Hair follicle dermal papilla cell (primary cell): ENCODE measurements around the gene SLC39A5. TPM values are rescaled to one million over a fixed set of nuclear protein-coding genes. Genes with fewer than 3 reads are reported as not detected.

ENCODE experiments used
- total RNA-seq: library from RNA; depleted of rRNA; stranded (reverse); fragments of >200 nt; gene quantifications from 2 replicates; pipeline ENCODE4 v1.2.3, GENCODE V29; 2012

SLC39A5 gene, protein sequence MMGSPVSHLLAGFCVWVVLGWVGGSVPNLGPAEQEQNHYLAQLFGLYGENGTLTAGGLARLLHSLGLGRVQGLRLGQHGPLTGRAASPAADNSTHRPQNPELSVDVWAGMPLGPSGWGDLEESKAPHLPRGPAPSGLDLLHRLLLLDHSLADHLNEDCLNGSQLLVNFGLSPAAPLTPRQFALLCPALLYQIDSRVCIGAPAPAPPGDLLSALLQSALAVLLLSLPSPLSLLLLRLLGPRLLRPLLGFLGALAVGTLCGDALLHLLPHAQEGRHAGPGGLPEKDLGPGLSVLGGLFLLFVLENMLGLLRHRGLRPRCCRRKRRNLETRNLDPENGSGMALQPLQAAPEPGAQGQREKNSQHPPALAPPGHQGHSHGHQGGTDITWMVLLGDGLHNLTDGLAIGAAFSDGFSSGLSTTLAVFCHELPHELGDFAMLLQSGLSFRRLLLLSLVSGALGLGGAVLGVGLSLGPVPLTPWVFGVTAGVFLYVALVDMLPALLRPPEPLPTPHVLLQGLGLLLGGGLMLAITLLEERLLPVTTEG
- total RNA-seq = not detected in 2 replicates

GRCh38 chr12:56229916-56230431, at the start of gene SLC39A5:
SLC39A5 (plus strand) TSS chr12:56230051; CDS start chr12:56231275, 1,224 bp downstream.

DNA sequence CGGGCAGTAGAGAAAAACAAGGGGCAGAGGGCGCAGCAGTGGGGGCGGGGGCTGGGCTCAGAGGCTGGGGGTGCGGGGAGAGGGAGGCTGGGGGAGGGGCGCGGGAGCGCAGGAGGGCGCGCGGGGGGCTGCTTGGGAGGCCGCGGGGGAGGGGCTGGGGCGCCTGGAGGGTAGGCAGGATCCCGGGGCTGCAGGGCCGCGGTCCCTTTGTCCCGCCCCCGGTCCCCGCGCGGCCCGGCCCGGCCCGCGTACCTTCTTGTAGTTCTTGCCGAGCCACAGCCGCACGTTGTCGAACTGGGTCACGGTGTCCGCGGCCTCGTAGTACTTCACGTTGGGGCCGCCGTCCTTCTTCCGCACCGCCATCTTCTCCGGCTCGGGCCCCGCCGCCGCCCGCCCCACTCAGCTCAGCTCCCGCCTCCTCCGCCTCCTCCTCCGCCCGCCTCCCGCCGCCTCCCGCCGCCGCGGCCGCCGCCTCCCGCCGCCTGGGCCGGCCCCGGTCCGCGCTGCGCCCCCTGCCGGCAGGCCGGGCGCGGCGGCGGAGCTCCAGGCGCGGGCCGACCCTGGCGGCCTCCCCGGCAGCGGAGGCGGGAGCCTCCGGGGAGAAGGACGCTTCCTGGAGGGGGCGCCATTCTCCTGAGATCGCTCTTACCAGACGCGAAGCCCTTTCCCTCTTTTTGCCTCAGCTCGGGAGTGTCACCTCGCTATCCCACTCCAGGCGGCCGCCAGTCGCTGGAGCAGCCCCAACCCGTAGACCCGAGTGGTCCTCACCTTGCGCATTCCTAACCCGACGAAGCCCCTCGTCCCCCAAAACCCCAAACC, 40.5 kb upstream of the SLC39A5 start, which contains the start of gene SMARCC2:
Gene SMARCC2 (minus strand): TSS at position 385 of the 819 bp plus-strand sequence. CDS start 22 bp downstream, at position 363.

GRCh38 chr12:56221757-56222530, 7.9 kb upstream of the SLC39A5 start, which contains the start of gene RNF41:
RNF41 (minus strand) TSS chr12:56221922; CDS start chr12:56214047, 7,875 bp downstream.

GRCh38 chr12:56224102-56224701, 5.6 kb upstream of the SLC39A5 start, which contains the start of gene NABP2:
NABP2 (plus strand) TSS chr12:56224342; CDS start chr12:56224857, 515 bp downstream.

DNA sequence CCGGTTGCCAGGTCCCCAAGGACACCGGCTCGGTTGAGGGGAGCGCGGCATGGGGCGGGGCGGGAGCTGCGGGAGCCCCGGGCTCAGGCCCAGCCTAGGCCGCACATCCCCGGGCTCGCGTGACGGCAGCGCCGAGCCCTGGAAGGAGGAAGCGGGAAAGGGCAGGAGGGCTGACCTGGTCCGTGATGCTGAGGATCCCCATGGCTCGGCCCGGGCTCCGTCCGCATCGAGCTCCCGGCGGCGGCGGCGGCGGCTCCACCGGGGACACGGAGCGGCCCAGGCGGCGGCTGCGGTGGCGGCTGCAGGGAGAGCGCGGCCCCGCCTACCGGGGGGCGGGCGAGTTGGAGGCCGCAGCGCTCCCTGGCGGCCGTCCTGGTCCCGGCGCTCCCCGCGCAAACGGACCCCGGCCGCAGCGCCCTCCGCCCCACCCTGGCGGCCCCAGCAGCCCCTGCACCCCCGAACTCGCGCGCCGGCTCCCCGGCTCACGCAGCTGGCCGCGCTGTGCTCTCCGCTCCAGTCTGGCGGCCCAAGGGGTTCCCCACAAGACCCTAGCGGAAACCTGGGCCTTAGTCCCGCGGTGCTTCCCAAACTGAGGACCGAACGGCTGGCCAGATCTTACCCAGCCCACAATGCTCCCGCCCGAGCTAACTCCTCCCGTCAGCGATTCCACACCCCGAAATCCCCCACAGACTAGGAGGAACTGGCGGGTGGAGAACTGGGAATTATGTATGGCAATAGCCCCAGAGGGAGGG, 28.4 kb downstream of the SLC39A5 start, which contains the start of gene ANKRD52:
Gene ANKRD52 (minus strand): TSS at position 317 of the 752 bp plus-strand sequence. CDS start 115 bp downstream, at position 202.

GRCh38 chr12:56266693-56267442, 37.0 kb downstream of the SLC39A5 start, which contains the start of gene COQ10A:
COQ10A (plus strand) TSS chr12:56266942; CDS start chr12:56267119, 177 bp downstream.

Other genes with a start within 250 kb of the SLC39A5 start
- gene SUOX, start 232.8 kb upstream of the SLC39A5 start, total RNA-seq = 13.1 and 13.3 TPM in 2 replicates
- 2.4 and 2.8 TPM in 2 replicates for gene IKZF4, start 209.0 kb upstream of the SLC39A5 start, total RNA-seq
- gene RPS26, start 188.1 kb upstream of the SLC39A5 start, total RNA-seq = 192 and 318 TPM in 2 replicates
- gene ERBB3, start 149.9 kb upstream of the SLC39A5 start, total RNA-seq = 0.73 and 2.3 TPM in 2 replicates
- 83.1 and 84.2 TPM in 2 replicates for gene PA2G4, start 125.5 kb upstream of the SLC39A5 start, total RNA-seq
- 811 and 982 TPM in 2 replicates for gene RPL41, start 113.4 kb upstream of the SLC39A5 start, total RNA-seq
- 7.7 and 9.9 TPM in 2 replicates for gene ZC3H10, start 111.8 kb upstream of the SLC39A5 start, total RNA-seq
- 251 and 267 TPM in 2 replicates for gene ESYT1, start 101.8 kb upstream of the SLC39A5 start, total RNA-seq
- gene MYL6B, start 77.5 kb upstream of the SLC39A5 start, total RNA-seq = 53.9 and 65.1 TPM in 2 replicates
- gene MYL6, start 71.7 kb upstream of the SLC39A5 start, total RNA-seq = 831 and 1,406 TPM in 2 replicates
- gene SMARCC2, start 40.6 kb upstream of the SLC39A5 start, total RNA-seq = 75.8 and 76.9 TPM in 2 replicates
- 145 and 163 TPM in 2 replicates for gene RNF41, start 8.1 kb upstream of the SLC39A5 start, total RNA-seq
- gene NABP2, start 5.7 kb upstream of the SLC39A5 start, total RNA-seq = 21.6 and 24.0 TPM in 2 replicates
- 19.1 and 22.3 TPM in 2 replicates for gene ANKRD52, start 28.3 kb downstream of the SLC39A5 start, total RNA-seq
- gene COQ10A, start 36.9 kb downstream of the SLC39A5 start, total RNA-seq = 12.4 and 15.6 TPM in 2 replicates
- 91.3 and 105 TPM in 2 replicates for gene CS, start 70.3 kb downstream of the SLC39A5 start, total RNA-seq
- 57.2 and 59.7 TPM in 2 replicates for gene CNPY2, start 85.9 kb downstream of the SLC39A5 start, total RNA-seq
- 19.2 and 34.2 TPM in 2 replicates for gene PAN2, start 103.9 kb downstream of the SLC39A5 start, total RNA-seq
- not detected in 2 replicates for gene IL23A, start 108.8 kb downstream of the SLC39A5 start, total RNA-seq
- 671 and 690 TPM in 2 replicates for gene STAT2, start 130.1 kb downstream of the SLC39A5 start, total RNA-seq
- gene APOF, start 132.8 kb downstream of the SLC39A5 start, total RNA-seq = not detected in 2 replicates
- 2.6 and 3.4 TPM in 2 replicates for gene TIMELESS, start 219.4 kb downstream of the SLC39A5 start, total RNA-seq
- 0.32 TPM in 1 of 2 replicates, not detected in the other for gene MIP, start 224.6 kb downstream of the SLC39A5 start, total RNA-seq
- 2.8 and 2.9 TPM in 2 replicates for gene SPRYD4, start 238.5 kb downstream of the SLC39A5 start, total RNA-seq